Smooth muscle cell of the pulmonary artery (primary cell): ENCODE data around the gene NKX6-1. TPM values are rescaled to one million over a fixed set of nuclear protein-coding genes. Genes with fewer than 3 reads are reported as not detected.

Source experiments
- total RNA-seq: library from RNA; depleted of rRNA; stranded (reverse); fragments of >200 nt; gene quantifications from 2 replicates; pipeline ENCODE4 v1.2.3, GENCODE V29; 2014

The NKX6-1 gene
- total RNA-seq: 0.13 TPM in 1 of 2 replicates, not detected in the other

DNA sequence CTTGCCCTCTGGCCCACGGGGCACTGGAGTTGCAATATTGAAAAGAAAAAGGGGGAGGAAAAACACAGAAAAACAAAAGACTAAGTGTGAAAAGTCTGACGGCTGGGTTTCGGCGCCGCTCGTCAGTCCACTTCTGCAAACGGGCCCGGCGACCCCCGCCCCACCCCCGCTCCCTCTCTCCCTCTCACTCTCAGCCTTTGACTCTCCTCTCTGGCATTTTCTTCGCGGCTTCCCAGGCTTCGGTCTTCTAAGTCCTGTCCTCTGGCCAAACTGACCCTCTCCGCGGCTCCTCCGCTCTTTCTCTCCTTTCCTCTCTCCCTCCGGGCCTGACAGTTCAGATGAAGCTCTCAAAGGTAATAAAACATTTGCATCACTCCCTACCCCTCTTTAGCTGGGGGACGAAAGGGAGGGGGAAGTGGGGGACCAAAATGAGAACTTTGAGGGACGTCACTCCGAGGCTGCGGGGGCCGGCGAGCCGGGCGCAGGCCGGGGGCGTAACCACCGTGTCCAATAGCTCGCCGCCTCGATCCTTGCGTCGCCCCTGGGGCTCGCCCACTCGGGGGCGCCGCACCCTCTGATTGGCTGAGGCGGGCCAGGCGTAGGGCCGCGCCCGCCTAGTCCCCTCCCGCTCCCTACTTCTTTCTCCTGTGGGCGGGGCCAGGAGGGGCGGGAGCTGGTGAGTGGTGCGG lies at the start of gene NKX6-1:
Gene NKX6-1, minus strand, starts transcription at position 358 of the 689 bp plus-strand sequence. CDS start 1,064 bp downstream, outside the sequence.

Other genes with a start within 250 kb of the NKX6-1 start
- 0.10 and 0.26 TPM in 2 replicates for gene CDS1, start 83.8 kb upstream of the NKX6-1 start, total RNA-seq